Naive thymus-derived CD8-positive, alpha-beta T cell (primary cell): ENCODE measurements around the gene KIF17. TPM values are rescaled to one million over a fixed set of nuclear protein-coding genes. Genes with fewer than 3 reads are reported as not detected.

Experiments used
- ATAC-seq, 2 donors: fragments of 150-1000 bp; cut with Tn5 transposase in 1 of 2; sonication (Bioruptor Pico), chemical (Tn5 transposase) in 1 of 2; 1 replicate in 1 of 2; 2 replicates in 1 of 2; pipeline ENCODE4 v1.10.0; 2021; ENCODE audit warnings: mild to moderate bottlenecking in 2 of 2, moderate library complexity in 2 of 2
- POLR2A ChIA-PET: fragments of 350-600 bp; sonication (Branson Sonifier 250); formaldehyde crosslinking; loops from one replicate; lab custom pipeline; 2021; ENCODE audit warnings: antibody characterized with exemption; lab: Charles Lee
- DNase-seq, 10 donors: peaks; one replicate each; pipeline versions ENCODE4 v3.0.0 to v3.0.0-alpha.2; 2020 to 2022
- H3K27ac Mint-ChIP-seq, 10 donors: one replicate each; pipeline ENCODE4 v1.8.0; 2020 to 2022; ENCODE audit warnings: mild to moderate bottlenecking in 10 of 10, mixed read lengths in 10 of 10, moderate library complexity in 4 of 10, inconsistent platforms in 1 of 10
- H3K27me3 Mint-ChIP-seq, 5 donors: one replicate each; pipeline ENCODE4 v1.8.0; 2021 to 2022; ENCODE audit warnings: mixed read lengths in 5 of 5
- H3K36me3 Mint-ChIP-seq, 3 donors: one replicate each; pipeline ENCODE4 v1.8.0; 2020 to 2022; ENCODE audit warnings: mixed read lengths in 3 of 3, mild to moderate bottlenecking in 2 of 3, inconsistent platforms in 1 of 3
- H3K4me1 Mint-ChIP-seq, 4 donors: one replicate each; pipeline ENCODE4 v1.8.0; 2021 to 2022; ENCODE audit warnings: mixed read lengths in 4 of 4
- H3K4me3 Mint-ChIP-seq, 10 donors: one replicate each; pipeline ENCODE4 v1.8.0; 2020 to 2022; ENCODE audit warnings: mild to moderate bottlenecking in 10 of 10, mixed read lengths in 10 of 10, moderate library complexity in 6 of 10, inconsistent platforms in 1 of 10
- H3K9me3 Mint-ChIP-seq, 9 donors: one replicate each; pipeline ENCODE4 v1.8.0; 2020 to 2022; ENCODE audit warnings: mixed read lengths in 9 of 9, mild to moderate bottlenecking in 3 of 9, inconsistent platforms in 1 of 9, moderate library complexity in 1 of 9
- polyA plus RNA-seq, 3 donors: library from polyadenylated mRNA; unstranded; fragments of 300-500 nt; fragmentation: Illumina TruSeq; gene quantifications; one replicate each; pipeline ENCODE4 v1.2.3, GENCODE V29; 2021
- total RNA-seq, 8 experiments: library from RNA in 2 of 8; stranded (reverse) in 2 of 8; gene quantifications; one replicate each; pipeline ENCODE4 v1.2.3 and lab custom pipeline; 2021 to 2026

KIF17 gene
- total and polyA plus RNA-seq, 5 experiments from 2014 or later = not detected

DNA sequence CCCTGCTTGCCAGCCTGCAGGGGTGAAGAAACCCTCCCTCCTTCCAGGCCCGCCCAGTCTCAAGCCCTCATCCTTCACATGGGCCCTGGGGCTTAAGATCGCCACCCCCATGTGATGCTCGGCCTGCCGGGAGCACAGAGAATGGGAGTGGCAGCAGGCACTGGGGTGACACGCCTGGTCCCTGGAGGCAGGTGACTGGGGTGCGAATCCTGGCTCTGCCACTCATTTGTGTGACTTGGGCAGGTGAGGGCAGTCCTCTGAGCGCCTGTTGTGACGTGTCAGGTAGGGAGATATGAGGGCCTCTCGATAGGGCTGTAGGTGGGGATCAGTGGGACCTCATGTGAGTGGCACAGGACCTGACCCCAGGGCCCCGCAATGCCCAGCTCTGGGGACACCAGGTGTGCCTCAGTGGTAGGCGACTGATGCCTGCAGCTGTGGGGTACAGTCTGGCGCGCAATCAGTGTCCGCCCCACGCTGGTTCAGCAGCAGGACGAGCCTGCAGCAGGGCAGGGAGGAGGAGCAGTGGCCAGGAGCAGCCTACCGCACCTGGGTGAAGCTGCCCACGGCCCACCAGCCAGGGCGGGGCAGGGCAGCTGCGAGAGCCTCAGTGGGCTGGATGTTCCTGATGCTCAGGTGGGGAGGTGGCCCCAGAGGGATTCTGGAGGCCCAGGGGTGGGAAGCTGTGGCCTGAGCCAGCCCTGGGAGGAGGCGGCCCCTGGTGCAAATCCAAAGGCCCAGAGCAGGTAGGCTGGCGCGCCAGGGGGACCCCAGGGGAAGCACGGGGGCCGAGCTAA lies 8.5 kb upstream of the KIF17 start:
- no peak for DNase-seq
- no peaks in the 10 kb centered on the region for H3K9me3 Mint-ChIP-seq
- no peaks in the 10 kb centered on the region for H3K36me3 Mint-ChIP-seq

DNA sequence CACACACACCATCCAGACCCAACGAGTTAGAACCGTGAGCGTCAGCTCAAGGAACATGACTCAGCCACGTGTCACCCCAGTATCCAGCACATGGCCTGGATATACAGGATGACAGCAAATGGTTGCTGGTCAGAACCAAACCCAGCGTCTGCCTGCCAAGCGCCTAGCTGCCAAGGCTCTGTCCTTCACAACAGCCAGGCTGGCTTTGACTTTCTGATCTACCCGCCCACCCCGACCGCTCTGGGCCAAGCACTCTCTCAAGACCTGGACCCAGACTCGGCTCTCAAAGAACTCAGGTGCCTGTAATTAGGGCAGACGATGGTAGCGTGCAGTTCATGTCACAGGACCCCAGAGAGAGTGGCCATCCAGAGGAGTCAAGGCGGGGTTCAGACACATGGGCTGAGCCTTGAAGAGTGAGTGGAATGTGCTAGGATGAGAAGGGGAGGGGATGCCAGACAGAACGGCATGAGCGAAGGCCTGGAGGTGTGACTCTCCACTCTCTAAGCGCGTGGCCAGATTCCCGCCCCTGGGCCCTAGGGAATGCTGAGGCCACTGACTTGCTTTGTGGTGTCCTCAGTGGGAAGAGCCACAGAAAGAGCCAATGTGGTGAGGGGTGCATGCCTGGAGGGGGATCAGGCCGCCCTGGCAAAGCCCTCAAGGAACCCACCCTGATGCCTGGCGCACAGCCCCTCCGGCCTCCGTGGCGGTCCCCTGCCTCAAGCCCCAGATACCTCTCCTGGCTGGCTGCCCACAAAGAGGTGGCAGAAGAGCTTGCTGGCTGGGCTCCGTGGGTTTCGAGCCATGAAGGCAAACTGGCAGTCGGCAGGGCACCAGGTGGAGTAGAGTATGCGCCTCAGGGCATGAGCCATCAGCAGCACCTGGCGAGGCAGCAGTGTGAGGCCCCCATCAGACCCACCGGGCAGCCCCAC lies 7.6 kb upstream of the KIF17 start:
- no peaks in the 10 kb centered on the region for H3K9me3 Mint-ChIP-seq
- peak overlapping the region in 1 of 10 donors; percentile 24 for H3K4me3 Mint-ChIP-seq
- H3K27ac Mint-ChIP-seq = no peak overlapping the region
- no peak for DNase-seq
- H3K36me3 Mint-ChIP-seq = no peaks in the 10 kb centered on the region
- H3K27me3 Mint-ChIP-seq = peaks cover 3 to 37% (median 11%) of the 10 kb centered on the region in 5 donors
- no peak for ATAC-seq
- POLR2A ChIA-PET = no interaction called here
- peaks cover 4 to 11% (median 7%) of the 10 kb centered on the region in 4 donors for H3K4me1 Mint-ChIP-seq

More for the DNA sequence above, 8.5 kb upstream of the KIF17 start:
- H3K4me3 Mint-ChIP-seq = no peak overlapping the region
- POLR2A ChIA-PET = no interaction called here
- peaks cover 3 to 40% (median 12%) of the 10 kb centered on the region in 5 donors for H3K27me3 Mint-ChIP-seq
- no peak overlapping the region for H3K27ac Mint-ChIP-seq
- no peak for ATAC-seq
- H3K4me1 Mint-ChIP-seq = peaks cover 4 to 14% (median 10%) of the 10 kb centered on the region in 4 donors

DNA sequence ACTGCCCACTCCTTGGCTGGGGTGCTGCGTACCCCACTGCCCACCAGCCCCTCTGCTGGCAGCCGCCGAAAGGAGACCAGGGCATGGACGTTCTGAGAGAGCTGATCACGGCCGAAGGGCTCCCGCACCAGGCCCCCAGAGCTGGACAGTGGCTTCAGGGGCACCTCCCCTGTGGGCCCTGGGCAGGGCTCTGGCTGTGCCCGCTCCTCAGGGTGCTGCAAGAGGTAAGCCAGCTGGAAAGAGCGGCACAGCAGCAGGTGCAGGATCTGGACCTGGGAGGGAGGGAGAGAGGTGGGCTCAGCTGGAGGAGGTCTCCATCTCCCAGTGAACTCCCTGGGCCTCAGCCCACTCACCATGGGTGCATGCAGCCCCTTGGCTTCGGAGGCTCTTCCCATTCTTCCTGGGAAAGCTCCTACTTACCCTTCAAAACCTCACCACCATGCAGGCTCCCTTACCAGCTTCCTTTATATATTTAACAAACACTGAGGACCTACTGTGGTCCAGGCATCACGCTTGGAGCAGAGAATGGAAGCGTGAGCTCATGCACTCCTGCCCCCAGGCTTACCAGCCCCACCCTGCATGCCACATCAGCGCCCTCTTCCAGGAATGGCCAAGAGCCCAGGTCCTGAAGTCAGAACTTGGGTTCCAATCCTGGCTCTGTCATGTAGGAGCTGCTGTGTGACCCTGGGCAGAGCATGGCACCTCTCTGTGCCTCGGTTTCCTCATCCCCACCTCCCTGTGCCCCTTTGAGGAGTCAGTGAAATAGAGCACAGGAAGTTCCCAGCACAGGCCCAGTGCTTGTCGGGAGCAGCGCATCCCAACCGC lies 6.8 kb upstream of the KIF17 start:
- Mint-ChIP-seq H3K4me1 (peaks cover 0 to 4% (median under 1%) of the 10 kb centered on the region in 4 donors), H3K36me3 (no peaks in the 10 kb centered on the region), H3K9me3 (no peaks in the 10 kb centered on the region), H3K4me3 (no peak overlapping the region), H3K27ac (no peak overlapping the region), H3K27me3 (peaks cover 2 to 29% (median 8%) of the 10 kb centered on the region in 5 donors)
- ATAC-seq (no peak), DNase-seq (no peak)
- POLR2A ChIA-PET = interaction anchor here (0.5 kb wide), 1 partner anchor 51 kb away, joined by 3 read pairs; no protein-coding TSS in a partner anchor

DNA sequence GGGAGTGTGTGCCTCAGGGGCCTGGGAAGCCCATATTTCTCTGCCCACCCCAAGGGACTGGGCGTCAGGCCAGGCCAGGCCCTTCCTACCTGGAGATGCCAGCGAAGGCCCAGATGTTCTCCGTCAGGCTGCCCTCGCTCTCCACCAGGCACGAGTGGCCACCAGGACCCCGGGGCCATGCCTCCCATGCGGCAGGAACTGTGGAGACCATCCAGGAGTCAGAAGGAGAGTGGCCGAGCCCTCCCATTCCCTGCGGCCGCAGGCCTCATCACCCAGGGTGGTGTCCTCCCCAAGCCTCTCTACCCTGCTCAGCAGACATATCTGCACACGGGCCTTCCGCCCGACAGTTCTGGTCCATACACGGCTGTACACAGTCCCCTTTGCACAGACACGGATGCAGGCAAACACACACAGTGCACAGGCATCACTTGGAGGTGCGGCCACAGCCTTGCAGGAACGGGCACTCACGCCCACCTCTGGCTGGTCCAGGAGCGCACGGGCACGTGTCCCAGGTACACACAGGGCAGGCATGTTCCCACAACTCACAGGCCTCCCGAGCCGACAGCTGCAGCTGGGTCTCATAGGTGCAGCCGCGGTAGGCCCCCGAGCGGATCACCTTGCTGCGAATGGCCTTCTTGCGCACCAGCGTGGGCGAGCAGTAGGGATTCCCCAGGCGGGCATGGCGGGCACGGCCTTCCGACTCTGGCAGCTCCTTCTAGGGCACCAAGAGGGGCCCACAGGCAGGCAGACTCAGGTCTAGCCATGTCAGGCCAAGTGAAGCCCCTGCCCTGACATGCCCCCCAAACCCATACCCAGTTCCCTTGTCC lies 5.9 kb upstream of the KIF17 start:
- Mint-ChIP-seq H3K27ac (no peak overlapping the region), H3K27me3 (peaks cover 3 to 25% (median 8%) of the 10 kb centered on the region in 5 donors), H3K36me3 (no peaks in the 10 kb centered on the region), H3K9me3 (no peaks in the 10 kb centered on the region), H3K4me1 (peaks cover under 1 to 6% (median 2%) of the 10 kb centered on the region in 4 donors), H3K4me3 (no peak overlapping the region)
- ATAC-seq (no peak), DNase-seq (no peak)
- POLR2A ChIA-PET = no interaction called here

DNA sequence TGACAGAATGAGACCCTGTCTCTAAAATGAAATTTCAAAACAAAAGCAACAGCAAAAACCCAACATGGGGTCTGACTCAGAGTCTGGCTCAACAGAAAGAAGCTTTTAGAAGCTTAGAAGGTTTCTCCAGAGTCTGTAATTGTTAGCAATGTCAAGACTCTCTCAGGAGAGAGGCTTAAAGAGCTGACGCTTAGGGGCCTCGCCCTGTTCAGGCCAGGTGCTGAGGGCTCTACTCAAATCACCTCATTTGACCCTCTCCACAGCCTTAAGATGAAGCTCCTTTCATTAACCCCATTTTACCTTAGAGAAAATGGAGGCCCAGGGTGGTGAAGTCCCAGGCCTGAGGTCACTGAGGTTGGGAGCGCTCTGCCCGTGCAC lies 5.3 kb upstream of the KIF17 start:
- Mint-ChIP-seq H3K4me3 (no peak overlapping the region), H3K9me3 (no peaks in the 10 kb centered on the region), H3K27ac (no peak overlapping the region), H3K4me1 (peaks cover 2 to 9% (median 3%) of the 10 kb centered on the region in 4 donors), H3K27me3 (peaks cover 4 to 24% (median 10%) of the 10 kb centered on the region in 5 donors), H3K36me3 (no peaks in the 10 kb centered on the region)
- ATAC-seq = no peak
- no peak for DNase-seq
- POLR2A ChIA-PET = no interaction called here

DNA sequence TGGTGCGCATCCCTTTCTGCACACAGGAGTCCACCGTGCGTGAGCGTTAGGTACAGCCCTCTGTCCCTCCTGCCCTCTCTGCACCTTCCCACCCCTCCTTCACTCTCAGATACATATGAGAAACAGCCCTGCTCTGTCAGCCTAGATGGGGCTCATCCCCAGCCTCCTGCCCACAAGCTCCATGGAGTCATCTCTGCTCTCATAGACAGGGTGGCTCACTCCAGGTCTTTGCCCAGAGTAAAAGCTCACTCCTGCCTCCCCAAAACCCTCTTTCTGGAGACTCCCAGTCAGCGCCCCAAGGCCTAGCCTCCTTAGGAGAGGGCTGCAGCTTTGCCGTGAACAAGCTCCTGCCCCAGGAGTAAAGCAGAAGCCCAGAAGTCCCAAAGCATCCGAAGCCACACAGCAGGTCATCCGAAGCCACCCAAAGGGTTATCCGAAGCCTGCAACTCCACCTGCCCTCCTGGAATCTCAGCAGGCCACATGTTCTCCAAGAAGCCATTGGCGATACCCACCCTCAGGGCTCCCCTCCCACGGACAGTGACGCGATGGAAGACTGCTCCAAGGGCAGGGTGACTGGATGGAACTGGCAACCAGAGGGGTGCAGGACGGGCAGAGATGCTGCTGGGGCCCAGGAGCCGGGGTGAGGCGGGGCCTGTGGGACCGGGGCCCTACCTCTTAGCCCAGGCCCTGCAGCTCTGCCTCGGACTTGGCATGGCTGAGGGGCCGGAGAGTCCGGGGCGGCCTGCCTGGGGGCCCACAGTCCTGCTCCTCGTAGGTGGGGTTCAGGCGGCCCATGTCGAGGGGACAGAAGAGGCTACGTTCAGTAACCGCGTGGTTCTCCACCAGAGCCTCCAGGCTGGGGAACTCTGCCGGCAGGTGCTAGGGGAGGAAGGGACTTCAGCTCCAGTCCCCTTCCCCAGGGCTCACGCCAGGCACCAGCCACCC lies 3.6 kb upstream of the KIF17 start:
- peaks cover 4 to 10% (median 8%) of the 10 kb centered on the region in 4 donors for H3K4me1 Mint-ChIP-seq
- DNase-seq (peak in 1 of 10 donors; percentile 60), ATAC-seq (no peak)
- peaks cover 0 to under 1% (median 0%) of the 10 kb centered on the region in 3 donors for H3K36me3 Mint-ChIP-seq
- no peaks in the 10 kb centered on the region for H3K9me3 Mint-ChIP-seq
- POLR2A ChIA-PET = no interaction called here
- H3K27me3 Mint-ChIP-seq = peaks cover 8 to 25% (median 15%) of the 10 kb centered on the region in 5 donors
- peak overlapping the region in 1 of 10 donors; percentile 54 for H3K27ac Mint-ChIP-seq
- H3K4me3 Mint-ChIP-seq = no peak overlapping the region

DNA sequence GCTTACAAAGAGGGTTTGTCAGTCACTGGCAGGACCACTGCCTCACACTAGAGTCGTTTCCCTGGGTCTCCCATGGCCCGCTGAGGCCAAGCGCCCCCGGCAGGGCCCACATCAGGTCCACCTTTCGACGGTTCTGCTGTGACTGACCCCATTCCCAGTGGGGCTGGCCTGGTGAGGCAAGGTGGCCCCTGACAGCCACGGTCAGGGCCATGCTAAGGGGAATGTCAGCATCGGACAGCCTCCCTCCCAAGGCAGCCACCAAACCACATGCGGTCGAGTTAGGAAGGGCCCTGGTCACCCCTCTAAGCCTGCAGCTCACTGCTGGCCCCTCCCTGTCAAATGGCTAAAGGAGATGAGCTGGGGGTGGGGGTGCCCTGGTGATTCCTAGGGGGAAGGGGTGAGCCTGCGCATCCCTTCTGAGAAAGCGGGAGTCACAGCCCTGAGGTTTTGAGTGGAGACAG lies 2.9 kb upstream of the KIF17 start:
- no peak for DNase-seq
- peaks cover 12 to 33% (median 22%) of the 10 kb centered on the region in 5 donors for H3K27me3 Mint-ChIP-seq
- peaks cover 0 to 2% (median 0%) of the 10 kb centered on the region in 3 donors for H3K36me3 Mint-ChIP-seq
- H3K4me3 Mint-ChIP-seq = no peak overlapping the region
- H3K27ac Mint-ChIP-seq = no peak overlapping the region
- POLR2A ChIA-PET = no interaction called here
- ATAC-seq = no peak
- H3K4me1 Mint-ChIP-seq = peaks cover 4 to 11% (median 10%) of the 10 kb centered on the region in 4 donors
- H3K9me3 Mint-ChIP-seq = peaks cover 0 to 2% (median 0%) of the 10 kb centered on the region in 9 donors

DNA sequence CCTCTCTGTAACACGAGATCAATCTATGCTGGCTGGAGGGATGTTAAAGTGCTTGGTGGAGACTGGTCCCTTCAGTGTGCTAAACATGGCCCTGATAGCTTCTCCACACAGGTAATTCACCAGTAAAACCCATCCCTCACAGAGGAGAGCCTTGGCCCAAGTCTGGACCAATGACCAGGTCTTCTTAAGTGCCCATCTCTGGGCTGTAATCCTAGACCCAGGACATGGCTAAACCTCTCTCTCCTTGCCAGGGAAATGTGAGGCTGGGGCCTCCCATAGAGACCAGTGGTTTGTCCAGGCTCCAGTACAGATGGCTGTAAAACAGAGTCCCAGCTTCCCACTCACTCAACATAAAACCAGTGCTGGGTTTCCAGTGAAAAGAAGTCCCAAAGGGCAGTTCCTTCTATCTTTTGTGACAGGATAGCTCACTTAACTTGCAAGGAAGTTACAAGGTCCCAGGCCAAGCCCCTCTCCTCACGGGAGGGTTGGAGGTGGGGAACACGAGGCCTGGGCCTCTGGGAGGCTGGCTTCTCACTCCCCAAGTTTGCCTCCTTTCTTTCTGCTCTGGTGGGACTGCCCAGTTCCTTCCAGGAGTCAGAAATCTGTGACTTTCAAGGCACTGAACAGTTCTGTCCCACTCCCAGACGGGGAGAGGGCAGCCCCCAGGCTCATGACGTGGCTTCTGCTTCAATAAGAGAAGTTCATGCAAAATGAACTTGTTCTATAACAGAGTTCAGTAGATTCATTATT lies 2.2 kb upstream of the KIF17 start:
- ATAC-seq (no peak), DNase-seq (no peak)
- H3K36me3 Mint-ChIP-seq = peaks cover 0 to 2% (median 0%) of the 10 kb centered on the region in 3 donors
- H3K4me3 Mint-ChIP-seq = peak overlapping the region in 1 of 10 donors; percentile 38
- H3K4me1 Mint-ChIP-seq = peaks cover 4 to 11% (median 10%) of the 10 kb centered on the region in 4 donors
- H3K9me3 Mint-ChIP-seq = peaks cover 0 to 2% (median 0%) of the 10 kb centered on the region in 9 donors
- POLR2A ChIA-PET = no interaction called here
- peak overlapping the region in 1 of 10 donors; percentile 49 for H3K27ac Mint-ChIP-seq
- peaks cover 12 to 39% (median 23%) of the 10 kb centered on the region in 5 donors for H3K27me3 Mint-ChIP-seq

DNA sequence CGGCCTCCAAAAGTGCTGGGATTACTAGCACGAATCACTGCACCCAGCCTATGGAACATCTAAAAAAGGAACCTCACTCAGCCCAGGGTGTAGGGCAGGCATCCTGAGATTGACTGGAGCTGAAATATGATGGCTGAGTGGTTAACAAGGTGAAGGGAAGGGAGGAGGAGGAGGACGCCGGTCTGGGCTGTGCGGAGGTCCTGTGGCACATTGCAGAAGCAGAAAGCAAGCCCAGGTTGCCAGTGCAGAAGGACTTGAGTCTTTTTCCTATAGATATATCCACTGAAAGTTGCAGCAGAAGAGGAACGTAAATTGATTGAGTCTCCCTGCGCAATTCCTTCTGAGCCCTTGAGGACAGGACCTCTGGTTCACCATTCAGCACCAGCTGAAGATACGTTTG lies 1.5 kb upstream of the KIF17 start:
- H3K4me1 Mint-ChIP-seq = peaks cover 4 to 11% (median 10%) of the 10 kb centered on the region in 4 donors
- ATAC-seq (no peak), DNase-seq (no peak)
- POLR2A ChIA-PET = no interaction called here
- peaks cover 12 to 42% (median 26%) of the 10 kb centered on the region in 5 donors for H3K27me3 Mint-ChIP-seq
- H3K36me3 Mint-ChIP-seq = peaks cover 0 to 2% (median 0%) of the 10 kb centered on the region in 3 donors
- peak overlapping the region in 5 of 10 donors; percentile 24 to 78 (median 74) for H3K4me3 Mint-ChIP-seq
- peaks cover 0 to 2% (median 0%) of the 10 kb centered on the region in 9 donors for H3K9me3 Mint-ChIP-seq
- no peak overlapping the region for H3K27ac Mint-ChIP-seq
